Retinal pigment epithelial cell (primary cell): ENCODE results near the gene ANKRD28.

Experiments
- DNase-seq: peaks from one replicate; pipeline ENCODE4 v3.0.0-alpha.2; 2010; ENCODE audit warnings: low read depth
- H3K4me3 ChIP-seq: 2 replicates; pipeline ENCODE4 v1.5.1; 2011; ENCODE audit warnings: mild to moderate bottlenecking, low read length, control low read depth, moderate library complexity
- TF ChIP-seq, protein P1 (sequence below): conservative IDR thresholded peaks from 2 replicates; pipeline ENCODE4 v1.5.1; 2011; ENCODE audit warnings: low read depth, low read length, control low read depth, inconsistent platforms

The ANKRD28 gene

DNA sequence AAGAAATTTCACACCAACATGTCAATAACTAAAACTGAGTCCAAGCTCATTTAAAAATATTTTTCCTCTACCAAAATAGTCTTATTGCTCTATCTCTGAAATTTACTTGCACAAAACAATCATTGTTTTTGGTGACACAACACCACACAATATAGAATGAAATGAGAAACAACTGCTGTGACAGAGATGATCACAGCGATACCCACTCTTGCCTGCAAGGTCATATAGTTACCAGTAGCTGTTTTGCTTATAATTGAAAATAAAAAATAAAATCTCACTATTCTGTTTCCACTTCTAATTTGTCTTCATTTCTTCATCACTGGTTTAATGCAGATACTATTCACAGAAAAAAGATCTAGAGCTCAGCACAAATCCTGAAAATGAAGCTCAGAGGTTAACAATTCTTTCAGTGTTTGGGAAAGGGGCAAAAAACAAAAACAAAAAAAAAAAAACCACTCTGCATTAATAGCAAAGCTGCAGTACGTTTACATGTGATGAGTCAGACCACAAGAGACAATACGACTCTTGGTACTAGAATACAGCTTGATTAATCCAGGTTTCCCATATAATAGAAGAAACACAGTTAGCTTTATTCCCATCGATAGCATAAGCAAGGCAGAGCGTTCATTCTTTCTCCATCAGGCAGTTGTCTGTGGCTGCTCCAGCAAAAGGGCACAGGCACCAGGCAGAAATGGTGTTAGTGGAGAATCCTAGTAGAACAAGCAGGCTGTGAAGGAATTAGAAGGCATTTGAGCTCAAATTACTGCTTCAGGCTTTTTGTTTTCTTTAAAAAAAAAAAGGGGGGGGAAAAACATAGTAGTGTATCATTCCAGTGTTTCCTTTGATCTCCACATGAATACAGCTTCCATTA, 773 bp downstream of the ANKRD28 start:
- no peak for DNase-seq
- H3K4me3 ChIP-seq, result peak overlapping the region; percentile 62
- TF ChIP-seq, protein P1, sequence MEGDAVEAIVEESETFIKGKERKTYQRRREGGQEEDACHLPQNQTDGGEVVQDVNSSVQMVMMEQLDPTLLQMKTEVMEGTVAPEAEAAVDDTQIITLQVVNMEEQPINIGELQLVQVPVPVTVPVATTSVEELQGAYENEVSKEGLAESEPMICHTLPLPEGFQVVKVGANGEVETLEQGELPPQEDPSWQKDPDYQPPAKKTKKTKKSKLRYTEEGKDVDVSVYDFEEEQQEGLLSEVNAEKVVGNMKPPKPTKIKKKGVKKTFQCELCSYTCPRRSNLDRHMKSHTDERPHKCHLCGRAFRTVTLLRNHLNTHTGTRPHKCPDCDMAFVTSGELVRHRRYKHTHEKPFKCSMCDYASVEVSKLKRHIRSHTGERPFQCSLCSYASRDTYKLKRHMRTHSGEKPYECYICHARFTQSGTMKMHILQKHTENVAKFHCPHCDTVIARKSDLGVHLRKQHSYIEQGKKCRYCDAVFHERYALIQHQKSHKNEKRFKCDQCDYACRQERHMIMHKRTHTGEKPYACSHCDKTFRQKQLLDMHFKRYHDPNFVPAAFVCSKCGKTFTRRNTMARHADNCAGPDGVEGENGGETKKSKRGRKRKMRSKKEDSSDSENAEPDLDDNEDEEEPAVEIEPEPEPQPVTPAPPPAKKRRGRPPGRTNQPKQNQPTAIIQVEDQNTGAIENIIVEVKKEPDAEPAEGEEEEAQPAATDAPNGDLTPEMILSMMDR, result no peak

DNA sequence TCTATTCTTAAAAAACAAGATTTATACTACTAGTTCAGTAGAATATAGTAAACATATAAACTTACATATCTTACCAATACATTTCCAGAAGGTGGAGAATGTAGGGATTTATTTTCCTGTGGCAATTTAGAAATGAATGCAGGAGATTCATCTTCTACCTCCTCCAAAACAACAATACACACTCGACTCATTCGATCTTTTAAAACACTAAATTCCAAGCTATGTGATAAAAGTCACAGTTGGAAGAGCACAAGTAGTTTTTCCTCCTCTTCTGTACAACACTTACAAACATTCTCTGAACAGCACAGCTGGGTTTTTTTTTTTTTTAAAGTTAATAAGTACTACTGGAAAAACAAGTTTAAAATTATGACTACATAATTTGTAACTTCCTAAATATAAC, 1.4 kb downstream of the ANKRD28 start:
- DNase-seq, result no peak
- H3K4me3 ChIP-seq, result peak overlapping the region; percentile 62
- TF ChIP-seq, protein P1, result no peak

DNA sequence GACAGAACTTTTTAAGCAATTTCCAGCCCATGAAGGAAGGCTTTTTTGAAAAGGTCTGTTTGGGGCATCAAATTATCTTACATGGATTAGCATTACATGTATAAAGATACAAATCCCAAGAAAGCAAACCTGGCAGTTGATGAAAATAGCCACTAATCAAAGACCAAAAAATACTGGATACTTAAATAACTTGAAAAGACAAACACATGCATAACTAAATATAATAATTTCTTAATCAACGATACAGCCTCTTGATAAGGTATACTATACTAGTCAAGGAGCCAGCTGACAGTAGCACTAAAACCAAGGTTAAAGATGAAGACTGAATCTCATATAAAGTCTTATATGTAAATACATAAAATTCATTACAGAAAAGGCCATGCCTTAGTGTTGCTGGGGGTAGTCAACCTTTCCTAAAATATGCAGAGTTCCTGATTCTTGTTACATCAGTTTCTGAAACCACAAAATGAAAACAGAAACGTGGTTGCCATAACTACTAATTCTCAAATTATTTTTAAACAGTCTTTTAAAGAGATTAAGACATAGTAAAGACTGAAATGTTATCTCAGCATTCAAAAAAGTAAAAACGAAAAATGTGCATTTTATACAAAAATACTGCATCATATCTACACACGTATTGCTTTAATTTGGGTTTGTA, 2.0 kb downstream of the ANKRD28 start:
- H3K4me3 ChIP-seq, result peak overlapping the region; percentile 62
- TF ChIP-seq, protein P1, result no peak
- DNase-seq, result no peak

DNA sequence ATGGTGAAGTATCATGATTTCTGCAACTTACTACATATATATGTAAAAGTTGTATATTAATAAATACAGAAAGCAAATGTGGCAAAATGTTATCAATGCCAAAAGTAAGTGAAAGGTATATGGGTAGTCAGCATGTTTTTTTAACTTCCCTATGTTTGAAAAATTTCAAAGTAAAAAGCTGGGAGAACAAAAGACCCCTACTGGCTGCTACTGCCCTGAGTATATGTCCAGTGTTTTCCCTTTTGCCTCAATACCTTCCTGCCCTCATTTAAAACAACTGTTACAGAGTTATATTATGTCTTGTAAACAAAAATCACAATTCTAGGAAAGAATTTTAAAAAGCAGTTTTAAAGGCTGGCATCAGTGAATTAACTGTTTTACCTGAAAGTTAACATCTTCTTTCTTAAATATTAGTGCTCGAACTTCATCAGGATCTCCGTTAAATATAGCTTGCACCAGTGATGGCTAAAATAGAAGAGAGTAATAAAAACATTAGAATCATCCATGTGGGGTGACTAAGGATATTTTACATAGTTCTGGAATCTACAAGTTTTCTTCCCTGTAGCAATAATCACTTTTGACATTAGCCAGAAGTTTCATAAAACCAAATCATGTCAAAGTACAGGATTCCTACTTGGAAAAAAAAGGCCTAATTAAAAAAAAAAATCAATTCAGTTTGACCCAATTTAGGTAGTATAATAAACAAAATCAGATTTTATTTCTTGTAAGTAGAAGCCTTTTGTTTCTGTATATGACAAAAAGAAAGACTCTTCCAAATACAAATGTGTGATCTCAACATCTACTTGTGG, 2.7 kb downstream of the ANKRD28 start:
- H3K4me3 ChIP-seq, result peak overlapping the region; percentile 62
- TF ChIP-seq, protein P1, result peak; percentile 29
- DNase-seq, result no peak

DNA sequence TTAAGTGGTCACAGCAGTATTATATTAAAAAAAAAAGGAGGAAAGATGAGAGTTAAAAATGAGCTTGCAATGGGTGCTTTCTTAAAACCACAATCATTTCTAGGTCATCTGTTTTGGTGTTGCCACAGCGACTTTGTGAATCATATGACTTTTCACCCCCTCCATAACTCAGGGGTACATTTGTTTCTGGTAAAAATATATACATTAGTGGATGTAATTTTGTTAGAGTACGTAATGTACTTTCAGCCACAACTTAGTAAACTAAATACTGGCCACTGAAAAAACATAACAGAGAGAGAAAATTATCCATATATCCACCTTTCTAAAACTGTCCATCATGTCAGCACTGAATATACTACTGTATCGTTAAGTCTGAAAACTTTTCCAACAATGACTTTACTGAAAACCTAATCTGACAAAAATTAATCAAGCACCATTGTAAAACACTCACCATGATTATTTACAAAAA, 3.4 kb downstream of the ANKRD28 start:
- H3K4me3 ChIP-seq, result peak overlapping the region; percentile 62
- TF ChIP-seq, protein P1, result no peak
- no peak for DNase-seq

DNA sequence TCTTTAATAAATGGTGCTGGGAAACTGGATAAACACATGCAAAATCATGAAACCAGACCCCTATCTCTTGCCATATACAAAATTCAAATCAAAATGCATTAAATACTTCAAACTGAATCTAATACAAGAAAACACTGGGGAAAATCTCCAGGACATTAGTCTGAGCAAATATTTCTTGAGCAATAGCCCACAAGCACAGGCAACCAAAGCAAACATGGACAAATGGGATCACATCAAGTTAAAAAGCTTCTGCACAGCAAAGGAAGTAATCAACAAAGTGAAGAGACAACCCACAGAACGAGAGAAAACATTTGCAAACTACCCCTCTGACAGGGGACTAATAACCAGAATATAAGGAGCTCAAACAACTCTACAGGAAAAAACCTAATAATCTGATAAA, 6.3 kb downstream of the ANKRD28 start:
- TF ChIP-seq, protein P1, result no peak
- no peak for DNase-seq
- no peak overlapping the region for H3K4me3 ChIP-seq
